Effector memory CD8-positive, alpha-beta T cell (primary cell): ENCODE results near the gene CEP295NL.

Experiments used
- ATAC-seq: fragments of 150-1000 bp; cut with Tn5 transposase; replicated peaks from 2 replicates; pipeline ENCODE4 v1.10.0; 2021; ENCODE audit warnings: mild to moderate bottlenecking, moderate library complexity
- DNase-seq, 3 experiments: peaks; one replicate each; pipeline ENCODE4 v3.0.0; 2021
- H3K27ac Mint-ChIP-seq, 2 donors: one replicate each; pipeline ENCODE4 v1.8.0; 2022; ENCODE audit warnings: mild to moderate bottlenecking in 2 of 2, mixed read lengths in 2 of 2, moderate library complexity in 2 of 2
- H3K27me3 Mint-ChIP-seq, 2 donors: one replicate each; pipeline ENCODE4 v1.8.0; 2022; ENCODE audit warnings: mixed read lengths in 2 of 2
- H3K36me3 Mint-ChIP-seq: one replicate; pipeline ENCODE4 v1.8.0; 2022; ENCODE audit warnings: mild to moderate bottlenecking, moderate library complexity, mixed read lengths; ENCODE audit not compliant: insufficient read depth
- H3K4me1 Mint-ChIP-seq, 2 donors: one replicate each; pipeline ENCODE4 v1.8.0; 2022; ENCODE audit warnings: low read depth in 2 of 2, mixed read lengths in 2 of 2
- H3K4me3 Mint-ChIP-seq, 2 donors: one replicate each; pipeline ENCODE4 v1.8.0; 2022; ENCODE audit warnings: mild to moderate bottlenecking in 2 of 2, mixed read lengths in 2 of 2, moderate library complexity in 2 of 2
- H3K9me3 Mint-ChIP-seq, 2 donors: one replicate each; pipeline ENCODE4 v1.8.0; 2022; ENCODE audit warnings: mixed read lengths in 2 of 2

Gene CEP295NL

DNA sequence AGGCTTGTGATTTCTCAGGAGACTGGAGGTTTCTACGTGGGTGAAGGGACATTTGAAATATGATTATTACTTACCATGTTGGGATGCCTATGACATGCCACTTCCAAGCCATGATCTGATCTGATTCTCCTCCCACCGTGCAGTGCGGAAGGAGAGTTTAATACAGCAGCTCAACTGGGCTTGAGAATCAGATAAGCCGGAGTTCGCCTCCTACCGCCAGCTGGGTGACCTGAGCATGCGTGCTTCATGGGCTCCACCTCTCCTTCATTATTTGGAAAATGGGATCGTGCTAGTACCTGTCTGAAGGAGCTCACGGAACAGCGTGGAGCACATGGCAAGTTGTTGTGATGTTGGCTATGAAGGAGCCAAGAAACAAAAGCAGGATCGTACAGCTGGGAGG, 34.6 kb upstream of the CEP295NL start:
- Mint-ChIP-seq H3K4me3 (no peak overlapping the region), H3K27ac (no peak overlapping the region), H3K27me3 (peaks cover 14 to 21% of the 10 kb centered on the region in 2 donors), H3K36me3 (no peaks in the 10 kb centered on the region), H3K9me3 (no peaks in the 10 kb centered on the region), H3K4me1 (peaks cover 10 to 17% of the 10 kb centered on the region in 2 donors)
- DNase-seq (no peak), ATAC-seq (no peak)

DNA sequence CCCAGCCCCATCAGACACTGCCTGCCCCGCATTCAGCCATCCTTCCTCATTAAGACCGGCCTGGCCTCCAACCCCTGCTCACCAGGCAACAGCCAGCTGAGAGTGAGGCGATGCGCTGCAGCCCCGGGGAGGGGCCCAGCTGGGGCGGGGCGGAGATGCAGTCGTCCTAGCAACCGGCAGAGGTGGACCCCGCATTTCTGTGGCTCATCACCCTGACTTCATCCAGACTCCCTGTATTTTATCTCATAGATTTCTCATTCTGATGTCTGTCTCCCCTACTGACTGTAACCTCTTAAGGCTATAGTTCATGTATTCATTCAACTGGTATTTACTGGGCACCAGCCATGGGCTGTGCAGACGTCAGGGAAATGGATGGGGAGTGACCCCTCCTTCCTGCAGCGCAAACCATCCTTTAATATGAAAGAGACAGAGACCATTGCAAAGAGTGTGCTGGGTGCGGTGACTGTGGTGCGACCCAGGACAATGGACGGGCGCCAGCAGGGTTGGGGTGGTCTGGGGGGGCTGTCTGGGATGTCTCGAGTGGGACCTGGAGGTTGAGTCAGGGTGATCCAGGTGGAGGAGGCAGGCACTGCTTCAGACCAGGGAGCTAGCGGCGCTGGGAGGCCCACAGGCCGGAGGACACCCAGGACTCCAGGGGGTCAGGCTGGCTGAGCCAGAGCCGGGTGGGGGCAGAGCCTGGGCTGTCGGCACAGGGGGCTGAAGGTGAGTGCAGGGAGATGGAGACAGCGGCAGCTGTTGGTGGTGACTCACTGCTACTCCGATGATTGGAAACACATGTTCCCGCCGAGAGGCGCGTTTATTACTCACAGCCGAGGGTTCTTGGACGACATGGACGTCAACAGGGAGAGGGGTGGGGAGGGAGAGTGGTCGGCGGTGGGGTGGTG, 32.7 kb upstream of the CEP295NL start:
- ATAC-seq (no peak), DNase-seq (no peak)
- peaks cover 3% of the 10 kb centered on the region for H3K36me3 Mint-ChIP-seq
- H3K9me3 Mint-ChIP-seq = no peaks in the 10 kb centered on the region
- H3K4me1 Mint-ChIP-seq = peaks cover 10 to 17% of the 10 kb centered on the region in 2 donors
- peaks cover 14 to 20% of the 10 kb centered on the region in 2 donors for H3K27me3 Mint-ChIP-seq
- H3K4me3 Mint-ChIP-seq = no peak overlapping the region
- peak overlapping the region in 1 of 2 donors; percentile 62 for H3K27ac Mint-ChIP-seq

DNA sequence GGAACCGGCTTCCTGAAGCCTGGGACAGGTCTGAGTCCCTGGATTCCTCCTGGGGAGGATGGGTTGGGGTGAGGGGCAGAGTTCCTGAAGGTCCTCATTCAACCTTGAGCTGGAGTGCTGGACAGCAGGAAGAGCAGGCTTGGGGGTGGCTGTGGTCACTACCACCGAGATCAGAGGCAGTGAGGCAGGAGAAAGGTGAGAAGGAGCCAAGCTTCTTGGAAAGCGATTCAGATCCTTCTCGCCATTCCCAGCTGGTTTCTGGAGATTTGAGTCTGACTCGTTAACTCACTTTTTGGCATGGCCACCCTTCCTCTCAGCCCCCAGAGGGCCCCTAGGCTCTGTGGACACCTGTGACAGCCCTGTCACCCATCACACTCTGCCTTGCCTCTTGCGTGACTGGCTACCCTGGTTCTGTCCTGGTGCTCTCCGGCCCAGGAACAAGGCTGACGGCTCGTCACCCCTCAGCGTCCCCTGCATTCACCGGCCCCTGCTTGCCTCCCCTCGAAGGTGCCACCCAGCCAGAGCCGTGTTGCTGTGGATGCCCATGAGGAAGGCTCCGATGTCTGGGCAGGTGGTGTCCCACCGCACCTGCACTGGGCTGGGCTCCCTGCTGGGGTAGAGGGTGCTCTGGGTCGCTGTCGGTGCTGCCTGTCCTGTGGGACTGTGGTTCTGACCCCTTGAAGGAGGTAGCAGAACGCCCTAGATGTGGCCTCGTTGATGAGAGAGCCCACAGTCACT, 31.8 kb upstream of the CEP295NL start:
- Mint-ChIP-seq H3K36me3 (peaks cover 3% of the 10 kb centered on the region), H3K4me1 (peaks cover 10 to 17% of the 10 kb centered on the region in 2 donors), H3K4me3 (no peak overlapping the region), H3K27me3 (peaks cover 14 to 26% of the 10 kb centered on the region in 2 donors), H3K27ac (peak overlapping the region; percentile 57 to 89), H3K9me3 (no peaks in the 10 kb centered on the region)
- DNase-seq (no peak), ATAC-seq (no peak)

DNA sequence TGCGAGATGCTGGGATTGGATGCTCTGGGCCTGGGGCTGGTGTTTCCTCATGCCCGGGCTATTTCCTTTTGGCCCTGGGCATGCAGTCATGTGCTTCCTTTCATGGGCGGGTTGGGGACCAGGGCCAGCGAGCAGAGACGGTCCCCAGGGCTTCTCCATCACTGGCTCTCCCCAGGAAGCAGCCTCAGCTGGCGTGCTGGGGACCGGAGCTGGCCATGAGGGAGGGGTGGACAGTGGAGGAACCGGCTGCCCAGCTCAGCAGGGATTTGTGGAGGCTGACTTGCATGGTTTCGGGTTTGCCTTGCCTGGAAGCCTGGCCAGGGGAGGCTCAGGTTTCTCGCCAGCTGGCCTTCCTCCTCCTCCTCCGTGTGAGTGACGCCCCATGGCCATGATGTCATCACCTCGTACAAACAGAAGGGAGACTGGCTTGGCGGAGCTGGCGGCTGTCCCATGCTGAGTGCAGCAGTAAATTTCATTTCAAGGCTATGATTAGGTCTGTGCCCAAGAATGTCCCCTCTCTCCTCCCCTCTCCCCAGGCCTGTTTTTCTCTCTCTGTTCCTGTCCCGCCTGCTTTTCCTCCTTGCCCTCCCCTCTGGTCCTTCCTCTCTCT, 31.1 kb upstream of the CEP295NL start:
- H3K4me3 Mint-ChIP-seq = peak overlapping the region in 1 of 2 donors; percentile 61
- no peak for DNase-seq
- H3K4me1 Mint-ChIP-seq = peaks cover 10 to 17% of the 10 kb centered on the region in 2 donors
- H3K9me3 Mint-ChIP-seq = no peaks in the 10 kb centered on the region
- peaks cover 12 to 34% of the 10 kb centered on the region in 2 donors for H3K27me3 Mint-ChIP-seq
- ATAC-seq = no peak
- peak overlapping the region; percentile 57 to 89 for H3K27ac Mint-ChIP-seq
- peaks cover 3% of the 10 kb centered on the region for H3K36me3 Mint-ChIP-seq

DNA sequence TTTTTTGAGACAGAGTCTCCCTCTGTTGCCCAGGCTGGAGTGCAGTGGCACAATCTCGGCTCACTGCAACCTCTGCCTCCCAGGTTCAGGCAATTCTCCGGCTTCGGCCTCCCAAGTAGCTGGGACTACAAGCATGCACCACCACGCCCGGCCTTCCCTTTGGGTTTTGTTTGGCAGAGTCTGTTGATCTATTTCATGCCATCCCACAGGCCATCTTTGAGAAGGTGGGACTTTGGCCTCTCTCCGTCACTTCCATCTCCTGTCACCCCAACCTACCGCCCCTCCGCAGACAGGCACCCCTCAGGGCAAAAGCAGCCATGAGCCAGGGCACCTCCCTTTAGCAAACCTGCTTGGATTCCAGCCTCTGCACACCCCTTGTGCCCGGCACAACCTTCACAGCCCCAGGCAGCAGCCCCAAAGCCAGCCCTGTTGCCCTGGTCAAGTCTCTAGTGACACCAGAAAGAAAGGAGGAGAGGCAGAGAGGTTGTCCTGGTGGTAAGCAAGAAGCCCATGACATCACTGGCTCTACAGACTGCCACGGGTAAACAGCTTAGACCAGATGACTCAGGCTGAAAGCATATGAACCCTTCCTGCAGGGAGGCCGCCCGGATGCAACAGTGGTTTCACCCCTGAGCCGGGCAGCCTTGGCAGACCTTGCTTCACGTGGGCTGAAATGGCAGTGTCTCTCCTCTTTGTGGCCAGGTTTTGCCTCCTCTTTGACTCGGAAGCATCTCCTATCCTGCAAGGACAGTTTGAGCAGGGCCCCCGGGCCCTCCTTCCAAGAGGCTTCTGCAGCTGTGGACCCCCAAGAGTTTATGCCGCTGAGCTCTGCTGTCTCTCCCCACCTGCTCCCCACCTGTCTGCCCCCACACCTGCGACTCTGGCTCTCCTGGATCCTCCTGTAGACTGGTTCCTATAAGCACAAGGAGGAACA, 30.3 kb upstream of the CEP295NL start:
- peak overlapping the region in 1 of 2 donors; percentile 61 for H3K4me3 Mint-ChIP-seq
- ATAC-seq (peak; percentile 100), DNase-seq (peak; percentile 41 to 44 (median 42))
- H3K4me1 Mint-ChIP-seq = peaks cover 10 to 17% of the 10 kb centered on the region in 2 donors
- H3K9me3 Mint-ChIP-seq = no peaks in the 10 kb centered on the region
- H3K27me3 Mint-ChIP-seq = peaks cover 18 to 42% of the 10 kb centered on the region in 2 donors
- peak overlapping the region; percentile 89 to 96 for H3K27ac Mint-ChIP-seq
- H3K36me3 Mint-ChIP-seq = peaks cover 3% of the 10 kb centered on the region

DNA sequence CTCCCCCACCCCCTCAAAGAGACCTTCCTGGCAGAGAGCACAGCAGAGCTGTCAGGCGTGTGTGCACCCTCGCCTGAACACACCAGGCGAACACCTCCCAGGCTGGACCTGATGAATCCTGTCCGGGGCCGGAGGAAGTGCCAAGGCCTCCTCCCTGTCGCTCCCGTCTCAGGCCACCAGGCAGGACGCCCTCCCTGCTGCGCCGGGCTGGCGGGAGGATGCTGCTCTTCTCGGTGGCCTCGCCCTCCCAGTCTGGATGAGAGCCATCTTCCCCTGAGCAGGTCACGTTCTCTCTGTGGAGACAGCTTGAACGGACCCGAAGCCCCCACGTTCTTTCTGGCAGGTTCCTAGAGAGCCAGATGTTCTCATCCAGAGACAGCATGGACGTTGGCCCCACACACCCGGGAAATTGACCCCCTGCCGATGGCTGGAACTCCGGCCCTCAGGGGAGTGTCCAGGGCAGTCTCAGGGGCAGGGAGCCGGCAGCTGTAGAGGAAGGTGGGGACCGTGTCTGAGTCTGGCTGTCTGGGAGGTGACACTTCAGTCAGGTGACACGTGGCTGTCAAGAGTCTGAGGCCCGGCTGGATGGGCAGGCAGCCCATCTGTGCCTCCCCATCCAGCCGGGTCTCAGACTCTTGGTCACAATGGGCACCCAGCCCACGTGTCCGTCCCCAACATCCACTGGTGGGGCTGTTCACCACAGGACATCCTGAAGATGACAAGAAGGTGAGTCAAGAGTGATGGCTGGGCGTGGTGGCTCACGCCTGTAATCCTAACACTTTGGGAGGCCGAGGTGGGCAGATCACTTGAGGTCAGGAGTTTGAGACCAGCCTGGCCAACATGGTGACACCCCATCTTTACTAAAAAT, 27.1 kb upstream of the CEP295NL start:
- Mint-ChIP-seq H3K36me3 (peaks cover 3% of the 10 kb centered on the region), H3K9me3 (no peaks in the 10 kb centered on the region), H3K4me3 (no peak overlapping the region), H3K27me3 (peaks cover 24 to 55% of the 10 kb centered on the region in 2 donors), H3K4me1 (peaks cover 10 to 15% of the 10 kb centered on the region in 2 donors), H3K27ac (no peak overlapping the region)
- DNase-seq (no peak), ATAC-seq (no peak)

DNA sequence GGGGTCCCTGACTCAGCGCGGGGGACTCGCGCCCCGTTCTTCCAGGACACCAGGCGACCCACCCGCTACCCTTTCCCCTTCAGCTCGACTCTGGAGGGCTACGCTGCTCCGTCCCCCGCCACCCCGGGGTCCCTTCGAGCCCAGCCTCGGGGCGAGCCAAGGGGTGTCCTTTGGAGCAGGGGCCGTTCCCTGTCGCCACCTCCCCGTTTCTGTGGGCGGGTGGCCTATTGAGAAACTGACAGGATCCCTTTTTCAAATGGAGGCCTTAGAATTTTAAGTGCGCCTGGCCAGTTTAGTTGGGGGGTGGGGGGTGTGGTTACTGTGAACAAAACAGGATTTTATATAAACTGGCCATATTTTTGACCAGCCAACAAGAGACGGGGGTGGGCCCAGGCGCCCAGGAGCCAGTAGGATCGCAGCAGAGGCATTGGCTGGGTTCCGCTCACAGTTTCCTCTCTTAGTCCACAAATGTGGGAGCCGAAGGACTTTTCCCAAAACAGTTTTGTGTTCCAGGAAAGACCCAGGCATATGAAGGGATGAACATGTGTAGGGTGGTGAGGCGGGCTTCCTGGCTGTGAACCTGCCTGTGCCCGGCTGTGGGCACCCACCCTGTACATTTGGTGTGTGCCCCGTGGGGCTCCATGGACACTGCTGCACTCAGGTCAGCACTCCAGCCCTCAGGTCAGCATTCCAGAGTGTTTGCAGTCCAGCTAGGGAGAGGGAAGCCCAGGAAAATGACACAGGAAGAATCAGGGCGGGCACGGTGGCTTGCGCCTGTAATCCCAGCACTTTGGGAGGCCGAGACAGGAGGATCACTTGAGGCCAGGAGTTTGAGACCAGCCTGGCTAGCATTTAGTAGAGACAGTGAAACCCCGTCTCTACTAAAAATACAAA, 22.9 kb upstream of the CEP295NL start:
- no peaks in the 10 kb centered on the region for H3K9me3 Mint-ChIP-seq
- H3K4me3 Mint-ChIP-seq = peak overlapping the region; percentile 4
- peaks cover 30 to 64% of the 10 kb centered on the region in 2 donors for H3K27me3 Mint-ChIP-seq
- no peak overlapping the region for H3K27ac Mint-ChIP-seq
- no peaks in the 10 kb centered on the region for H3K36me3 Mint-ChIP-seq
- peaks cover 7 to 8% of the 10 kb centered on the region in 2 donors for H3K4me1 Mint-ChIP-seq
- no peak for DNase-seq
- ATAC-seq = no peak

DNA sequence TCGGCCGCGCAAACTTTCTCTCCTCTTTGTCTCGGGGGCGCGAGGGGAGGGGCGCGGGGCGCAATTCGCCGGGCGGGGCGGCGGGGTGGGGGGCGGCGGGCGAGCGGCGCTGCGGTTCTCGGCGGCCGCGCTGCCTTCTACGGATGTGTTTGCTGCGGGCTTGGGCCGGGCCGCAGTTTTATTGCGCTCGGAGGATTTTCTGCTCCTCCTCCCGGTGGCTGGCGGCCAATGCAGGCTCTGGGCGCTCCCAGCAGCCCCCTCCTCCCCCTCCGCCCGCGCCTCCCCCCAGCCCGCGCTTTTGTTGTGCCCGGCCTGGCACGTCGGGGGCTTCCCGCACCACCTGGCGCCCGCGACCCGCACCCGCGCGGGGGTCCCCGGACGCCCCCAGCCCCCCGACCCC, 22.2 kb upstream of the CEP295NL start, which contains the start of gene TIMP2:
TSS of gene TIMP2 (minus strand) at position 154 of the 400 bp plus-strand sequence. CDS start 299 bp downstream, outside the sequence.
- Mint-ChIP-seq H3K9me3 (no peaks in the 10 kb centered on the region), H3K27me3 (peaks cover 37 to 68% of the 10 kb centered on the region in 2 donors), H3K27ac (peak within 1 kb of the TSS in 1 of 2 donors; percentile 26), H3K4me3 (peak within 1 kb of the TSS; percentile 78 to 82), H3K4me1 (peaks cover 7 to 8% of the 10 kb centered on the region in 2 donors), H3K36me3 (no peaks in the 10 kb centered on the region)
- DNase-seq (peak; percentile 23 to 43 (median 43)), ATAC-seq (peak; percentile 81)

DNA sequence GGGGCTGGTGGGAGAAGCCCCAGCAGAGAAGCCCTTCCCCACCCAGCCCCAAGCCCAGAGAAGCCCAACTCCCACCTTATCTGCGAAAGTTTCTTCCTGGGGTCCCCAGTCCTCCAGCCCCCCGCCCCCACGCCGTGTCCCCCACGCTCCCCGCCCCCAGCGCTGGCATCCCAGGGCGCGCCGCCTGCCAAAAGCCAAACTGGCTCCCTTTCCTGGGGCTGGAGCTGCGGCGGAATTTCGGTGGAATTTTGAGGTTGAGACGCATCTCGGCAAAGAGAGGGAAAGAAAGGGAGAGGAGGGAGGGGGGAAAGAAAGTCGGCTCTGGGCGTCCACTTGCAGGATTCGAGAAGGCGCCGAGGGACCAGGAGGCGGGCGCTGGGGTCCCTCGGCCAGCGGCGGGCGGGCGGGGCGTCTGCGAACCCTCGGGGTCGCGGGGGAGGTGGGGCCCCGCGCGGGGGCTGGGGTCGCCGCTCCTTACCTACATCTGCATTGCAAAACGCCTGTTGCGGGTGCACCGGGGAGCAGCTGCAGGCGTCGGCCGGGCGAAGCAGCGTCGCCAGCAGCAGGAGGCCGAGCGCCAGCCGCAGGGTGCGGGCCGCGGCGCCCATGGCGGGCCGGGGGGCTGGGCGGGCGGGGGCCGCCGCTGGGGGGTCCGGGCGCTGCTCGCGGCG, 21.6 kb upstream of the CEP295NL start:
- Mint-ChIP-seq H3K4me1 (peaks cover 7 to 8% of the 10 kb centered on the region in 2 donors), H3K4me3 (peak overlapping the region; percentile 78 to 82), H3K9me3 (no peaks in the 10 kb centered on the region), H3K36me3 (no peaks in the 10 kb centered on the region), H3K27me3 (peaks cover 43 to 68% of the 10 kb centered on the region in 2 donors), H3K27ac (peak overlapping the region in 1 of 2 donors; percentile 26)
- ATAC-seq (peak; percentile 17), DNase-seq (no peak)

DNA sequence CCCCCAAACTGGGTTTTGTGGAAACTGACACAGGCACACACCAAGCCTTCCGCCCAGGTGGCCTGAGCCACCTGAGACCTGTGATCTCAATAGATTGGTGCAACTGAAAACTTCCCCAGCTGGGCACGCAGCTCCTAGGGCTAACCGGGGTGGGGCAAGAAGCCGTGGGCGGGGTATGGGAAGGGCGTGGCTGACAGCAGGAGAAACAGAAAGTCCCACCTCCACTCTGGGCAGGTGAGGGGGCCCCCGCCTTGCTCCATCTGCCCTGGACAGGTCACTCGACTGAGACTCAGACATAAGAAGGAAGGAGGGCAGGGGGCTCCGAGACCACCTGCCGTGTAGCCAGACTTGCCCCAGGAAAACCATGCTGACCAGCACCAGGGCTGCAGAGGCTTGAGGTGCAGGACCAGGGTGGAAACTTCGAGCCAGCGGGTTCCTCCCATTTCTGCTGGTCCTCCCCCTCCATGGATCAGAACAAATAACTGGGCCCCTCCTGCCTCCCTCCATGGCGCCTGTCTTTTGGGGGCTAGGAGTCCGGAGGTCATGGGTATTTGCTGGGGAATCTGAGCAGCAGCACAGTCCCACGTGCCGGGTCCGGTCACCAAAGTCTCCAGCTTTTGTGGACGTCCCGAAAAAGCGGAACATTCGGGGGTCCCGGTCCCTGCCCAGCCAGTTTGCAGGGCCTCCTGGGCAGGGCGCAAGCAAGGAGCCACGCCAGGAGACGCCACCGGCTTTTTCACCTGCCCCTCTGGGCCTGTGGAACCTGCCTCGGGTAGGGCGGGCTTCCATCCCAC, 20.9 kb upstream of the CEP295NL start:
- H3K4me3 Mint-ChIP-seq = peak overlapping the region; percentile 78 to 82
- peak; percentile 38 to 48 (median 42) for DNase-seq
- peak overlapping the region in 1 of 2 donors; percentile 26 for H3K27ac Mint-ChIP-seq

More for the DNA sequence above, 20.9 kb upstream of the CEP295NL start:
- ATAC-seq = peak; percentile 72
- Mint-ChIP-seq H3K36me3 (no peaks in the 10 kb centered on the region), H3K9me3 (no peaks in the 10 kb centered on the region), H3K27me3 (peaks cover 42 to 63% of the 10 kb centered on the region in 2 donors), H3K4me1 (peaks cover 7 to 8% of the 10 kb centered on the region in 2 donors)
